Mesendoderm (in vitro differentiated cells): ENCODE results near the gene BSG.

Experiments used
- DNase-seq: peaks from one replicate; pipeline ENCODE4 v3.0.0; 2013
- H2AK5ac ChIP-seq: 2 replicates; pipeline ENCODE4 v1.6.1; 2013; ENCODE audit warnings: low read length, inconsistent platforms
- H2BK120ac ChIP-seq: 2 replicates; pipeline ENCODE4 v1.6.1; 2013; ENCODE audit warnings: low read depth, mild to moderate bottlenecking, low read length, moderate library complexity, mixed read lengths
- H2BK15ac ChIP-seq: replicated peaks from 2 replicates; pipeline ENCODE4 v1.6.1; 2013; ENCODE audit warnings: low read depth, mild to moderate bottlenecking, moderate library complexity
- H2BK5ac ChIP-seq: 2 replicates; pipeline ENCODE4 v1.6.1; 2013; ENCODE audit warnings: low read length, inconsistent platforms
- H3K18ac ChIP-seq: 2 replicates; pipeline ENCODE4 v1.6.1; 2013; ENCODE audit warnings: mild to moderate bottlenecking, low read length, mixed read lengths
- H3K23ac ChIP-seq: one replicate; pipeline ENCODE4 v1.6.1; 2013; ENCODE audit warnings: low read length
- H3K27ac ChIP-seq: 2 replicates; pipeline ENCODE4 v1.5.1; 2013; ENCODE audit warnings: low read depth, mild to moderate bottlenecking, inconsistent platforms, low read length, moderate library complexity
- H3K27me3 ChIP-seq: 2 replicates; pipeline ENCODE4 v1.6.1; 2013; ENCODE audit warnings: low read length, control low read depth, mild to moderate bottlenecking, inconsistent platforms; ENCODE audit not compliant: insufficient read depth, poor library complexity
- H3K36me3 ChIP-seq: 2 replicates; pipeline ENCODE4 v1.6.1; 2013; ENCODE audit warnings: low read length, inconsistent platforms; ENCODE audit not compliant: control insufficient read depth, insufficient read depth
- H3K4ac ChIP-seq: one replicate; pipeline ENCODE4 v1.6.1; 2013; ENCODE audit warnings: low read depth, mild to moderate bottlenecking, low read length, moderate library complexity
- H3K4me1 ChIP-seq: 2 replicates; pipeline ENCODE4 v1.6.1; 2013; ENCODE audit warnings: low read depth, low read length, inconsistent platforms; ENCODE audit not compliant: control insufficient read depth
- H3K4me2 ChIP-seq: 2 replicates; pipeline ENCODE4 v1.6.1; 2013; ENCODE audit warnings: low read length
- H3K4me3 ChIP-seq: 2 replicates; pipeline ENCODE4 v1.5.1; 2013; ENCODE audit warnings: mild to moderate bottlenecking, low read length
- H3K56ac ChIP-seq: one replicate; pipeline ENCODE4 v1.6.1; 2013; ENCODE audit warnings: low read length
- H3K79me1 ChIP-seq: 2 replicates; pipeline ENCODE4 v1.6.1; 2013; ENCODE audit warnings: low read length, inconsistent platforms
- H3K79me2 ChIP-seq: 2 replicates; pipeline ENCODE4 v1.6.1; 2013; ENCODE audit warnings: mild to moderate bottlenecking, low read length; ENCODE audit not compliant: control insufficient read depth, insufficient read depth
- H3K9ac ChIP-seq: 2 replicates; pipeline ENCODE4 v1.6.1; 2013; ENCODE audit warnings: low read length, inconsistent platforms
- H4K5ac ChIP-seq: one replicate; pipeline ENCODE4 v1.6.1; 2013; ENCODE audit warnings: low read length
- H4K8ac ChIP-seq: one replicate; pipeline ENCODE4 v1.6.1; 2013; ENCODE audit warnings: low read depth, mild to moderate bottlenecking, control low read depth, low read length, moderate library complexity
- WGBS: extraction: QIAGEN DNeasy Blood & Tissue Kit; methylation state at CpG from one replicate; pipeline ENCODE4 v1.1.7; 2013; ENCODE audit warnings: low lambda C conversion rate, missing lambda C conversion rate; ENCODE audit not compliant: insufficient coverage; ENCODE audit errors: extremely low coverage; 5-methylcytosine and 5-hydroxymethylcytosine counted together

The BSG gene

GRCh38 chr19:573519-573825, 1.1 kb downstream of the BSG start:
- Histone ChIP-seq H3K27me3 (no peaks in the 10 kb centered on the region), H3K27ac (no peak overlapping the region)
- no peak for DNase-seq

DNA sequence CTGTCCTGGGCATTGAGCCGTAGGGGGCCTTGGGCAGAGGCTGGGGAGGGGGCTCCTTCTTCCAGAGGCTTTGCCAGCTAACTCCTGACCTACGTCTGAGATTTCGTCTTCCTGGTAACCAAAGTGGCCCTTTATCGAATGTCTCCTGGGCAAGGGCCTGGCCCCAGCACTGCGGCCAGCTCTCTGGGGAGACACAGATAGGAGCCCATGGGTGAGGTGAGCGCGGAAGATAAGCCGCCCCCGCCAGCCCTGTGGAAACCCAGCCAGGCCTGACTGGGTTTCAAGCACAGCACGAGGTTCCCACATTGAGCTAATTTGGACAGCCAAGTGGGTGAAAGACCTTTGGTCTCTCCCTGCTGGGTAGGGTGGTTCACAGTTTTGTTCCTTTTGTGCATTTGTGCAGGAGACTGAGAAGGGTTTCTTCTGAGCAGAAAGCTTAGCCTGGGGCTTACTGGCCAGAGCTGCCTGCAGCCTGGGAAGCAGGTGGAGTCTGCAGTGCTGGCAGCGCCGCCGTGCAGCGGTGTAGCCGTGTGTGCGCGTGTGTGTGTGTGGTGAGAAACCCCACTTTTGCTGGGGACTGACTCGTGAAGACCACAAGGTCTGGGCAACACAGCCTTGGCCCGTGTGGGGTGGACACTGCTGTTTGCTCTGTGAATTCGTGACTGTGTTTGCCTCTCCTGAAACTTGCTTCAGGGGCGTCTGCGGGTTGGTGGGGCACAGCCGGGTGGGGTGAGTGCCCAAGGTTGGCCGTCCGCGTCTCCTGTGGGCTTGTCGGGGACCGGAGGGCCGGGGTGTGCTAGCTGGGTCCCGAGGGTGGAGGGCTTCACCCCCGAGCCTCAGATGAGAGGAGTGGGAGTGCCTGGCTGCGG, 2.5 kb downstream of the BSG start:
- Histone ChIP-seq H2AK5ac (no peak overlapping the region), H3K23ac (peak overlapping the region; percentile 24), H2BK120ac (no peak overlapping the region), H2BK5ac (no peak overlapping the region), H3K4ac (no peak overlapping the region), H3K18ac (no peak overlapping the region), H4K8ac (no peak overlapping the region), H3K79me2 (peaks cover 67% of the 10 kb centered on the region), H2BK15ac (no peak overlapping the region), H3K36me3 (no peaks in the 10 kb centered on the region), H4K5ac (no peak overlapping the region), H3K27me3 (no peaks in the 10 kb centered on the region), H3K4me3 (no peak overlapping the region), H3K4me1 (peaks cover 5% of the 10 kb centered on the region), H3K79me1 (peaks cover 7% of the 10 kb centered on the region), H3K9ac (peak overlapping the region; percentile 64), H3K56ac (peak overlapping the region; percentile 82), H3K27ac (no peak overlapping the region), H3K4me2 (peak overlapping the region; percentile 46)
- WGBS, result no CpG with 5 or more reads among the region's 32 CpGs
- DNase-seq, result no peak

More at GRCh38 chr19:573519-573825, 1.1 kb downstream of the BSG start:
- H3K79me1 ChIP-seq, result peaks cover 5% of the 10 kb centered on the region
- H3K9ac ChIP-seq, result peak overlapping the region; percentile 97
- peak overlapping the region; percentile 87 for H3K4me3 ChIP-seq
- no peak overlapping the region for H2BK120ac ChIP-seq
- peak overlapping the region; percentile 67 for H3K23ac ChIP-seq
- H2BK15ac ChIP-seq, result no peak overlapping the region
- no peak overlapping the region for H3K4ac ChIP-seq
- no peaks in the 10 kb centered on the region for H3K36me3 ChIP-seq
- no peak overlapping the region for H4K5ac ChIP-seq
- peak overlapping the region; percentile 49 for H3K4me2 ChIP-seq
- WGBS, result no CpG with 5 or more reads among the region's 15 CpGs
- H3K79me2 ChIP-seq, result peaks cover 56% of the 10 kb centered on the region
- no peak overlapping the region for H4K8ac ChIP-seq
- peaks cover 5% of the 10 kb centered on the region for H3K4me1 ChIP-seq
- no peak overlapping the region for H3K18ac ChIP-seq
- H3K56ac ChIP-seq, result peak overlapping the region; percentile 96
- H2BK5ac ChIP-seq, result no peak overlapping the region
- peak overlapping the region; percentile 66 for H2AK5ac ChIP-seq

- peaks cover 7% of the 10 kb centered on the region for H3K79me1 ChIP-seq
- H3K27me3 ChIP-seq, result no peaks in the 10 kb centered on the region
- no peaks in the 10 kb centered on the region for H3K36me3 ChIP-seq
- no peak overlapping the region for H3K18ac ChIP-seq
- H3K9ac ChIP-seq, result no peak overlapping the region
- H3K27ac ChIP-seq, result no peak overlapping the region
- no peak overlapping the region for H3K4me3 ChIP-seq
- peaks cover 5% of the 10 kb centered on the region for H3K4me1 ChIP-seq
- DNase-seq, result no peak
- no peak overlapping the region for H4K5ac ChIP-seq
- H3K79me2 ChIP-seq, result peaks cover 70% of the 10 kb centered on the region
- no CpG with 5 or more reads among the region's 38 CpGs for WGBS
- H3K4me2 ChIP-seq, result no peak overlapping the region
- H4K8ac ChIP-seq, result no peak overlapping the region
- no peak overlapping the region for H2AK5ac ChIP-seq
- H3K4ac ChIP-seq, result no peak overlapping the region
- H2BK120ac ChIP-seq, result no peak overlapping the region
- no peak overlapping the region for H2BK5ac ChIP-seq
- peak overlapping the region; percentile 82 for H3K56ac ChIP-seq
- H3K23ac ChIP-seq, result no peak overlapping the region
- no peak overlapping the region for H2BK15ac ChIP-seq
Measured at GRCh38 chr19:575527-576506, 3.4 kb downstream of the BSG start.

DNA sequence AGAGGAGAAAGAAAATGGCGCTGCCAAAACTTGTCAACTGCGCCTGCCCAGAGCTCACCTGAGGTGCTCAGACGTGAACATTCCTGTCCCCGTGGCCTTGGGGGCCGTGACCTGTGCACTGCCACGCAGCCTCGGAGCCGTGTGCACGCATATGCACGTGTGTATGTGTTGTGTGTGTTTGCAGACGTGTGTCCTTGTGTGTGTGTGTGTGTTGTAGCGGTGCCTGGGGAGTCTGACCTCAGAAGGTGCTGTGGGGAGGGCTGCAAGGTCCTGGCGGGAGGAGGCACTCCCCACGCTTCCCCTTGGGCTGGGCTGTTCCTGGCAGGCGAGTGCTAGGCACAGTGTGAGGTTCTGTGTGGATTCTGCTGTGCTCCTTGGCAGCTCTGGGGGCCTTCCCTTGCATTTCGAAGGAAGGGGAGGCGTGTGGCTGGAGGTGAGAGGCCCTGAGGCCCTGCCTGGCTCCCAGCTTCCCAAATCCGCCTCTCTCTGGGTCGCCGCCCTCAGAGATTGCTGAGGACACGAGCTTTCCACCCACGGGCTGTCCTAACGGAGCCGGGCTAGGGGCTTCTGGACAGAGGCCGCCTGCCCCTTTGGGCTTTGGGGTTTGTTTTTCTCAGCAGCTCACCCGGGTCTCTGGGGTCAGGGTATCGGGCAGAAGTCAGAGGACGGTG, 4.5 kb downstream of the BSG start:
- Histone ChIP-seq H2BK120ac (no peak overlapping the region), H3K4me2 (no peak overlapping the region), H2BK5ac (no peak overlapping the region), H2BK15ac (no peak overlapping the region), H3K4ac (no peak overlapping the region), H3K23ac (no peak overlapping the region), H3K79me2 (peaks cover 70% of the 10 kb centered on the region), H4K8ac (no peak overlapping the region), H3K79me1 (peaks cover 7% of the 10 kb centered on the region), H3K4me1 (peaks cover 5% of the 10 kb centered on the region), H3K56ac (peak overlapping the region; percentile 56), H3K9ac (peak overlapping the region; percentile 21), H3K36me3 (no peaks in the 10 kb centered on the region), H3K18ac (no peak overlapping the region), H4K5ac (no peak overlapping the region), H3K27me3 (no peaks in the 10 kb centered on the region), H3K4me3 (no peak overlapping the region), H2AK5ac (no peak overlapping the region), H3K27ac (no peak overlapping the region)
- no peak for DNase-seq
- WGBS, result no CpG with 5 or more reads among the region's 28 CpGs

DNA sequence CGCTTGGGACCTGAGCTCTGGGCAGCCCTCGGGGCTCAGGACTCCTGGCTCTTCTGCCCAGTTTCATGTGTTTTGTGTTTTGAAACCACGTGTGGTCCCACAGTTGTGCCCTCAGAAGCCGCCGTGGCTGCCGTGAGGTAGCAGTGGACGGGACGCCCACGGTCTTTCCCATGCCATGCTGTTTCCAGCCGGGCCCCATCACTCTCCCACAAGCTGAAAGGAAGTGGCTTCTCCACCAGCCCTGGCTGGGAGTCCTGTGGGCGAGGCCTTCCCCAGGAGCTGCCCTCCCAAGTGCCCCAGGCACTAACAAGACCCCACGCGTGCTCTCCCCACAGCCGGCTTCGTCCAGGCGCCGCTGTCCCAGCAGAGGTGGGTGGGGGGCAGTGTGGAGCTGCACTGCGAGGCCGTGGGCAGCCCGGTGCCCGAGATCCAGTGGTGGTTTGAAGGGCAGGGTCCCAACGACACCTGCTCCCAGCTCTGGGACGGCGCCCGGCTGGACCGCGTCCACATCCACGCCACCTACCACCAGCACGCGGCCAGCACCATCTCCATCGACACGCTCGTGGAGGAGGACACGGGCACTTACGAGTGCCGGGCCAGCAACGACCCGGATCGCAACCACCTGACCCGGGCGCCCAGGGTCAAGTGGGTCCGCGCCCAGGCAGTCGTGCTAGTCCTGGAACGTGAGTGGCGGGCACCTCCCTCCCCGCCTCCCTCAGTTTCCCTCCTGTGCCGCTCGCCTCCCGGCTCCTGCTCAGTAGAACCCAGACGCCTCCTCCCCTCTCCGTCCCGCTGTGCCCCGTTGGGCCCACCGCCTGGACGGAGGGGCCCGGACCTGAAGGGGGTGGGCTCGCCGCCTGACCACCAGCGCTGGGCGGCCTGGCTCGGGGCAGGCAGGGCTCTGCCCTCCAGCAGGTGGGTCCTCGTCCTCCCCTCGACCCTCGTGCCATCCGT, 5.3 kb downstream of the BSG start:
- H4K5ac ChIP-seq, result no peak overlapping the region
- no peak overlapping the region for H2BK120ac ChIP-seq
- H3K56ac ChIP-seq, result no peak overlapping the region
- no peak overlapping the region for H4K8ac ChIP-seq
- H3K36me3 ChIP-seq, result no peaks in the 10 kb centered on the region
- no peak overlapping the region for H3K27ac ChIP-seq
- no peaks in the 10 kb centered on the region for H3K27me3 ChIP-seq
- DNase-seq, result no peak
- H3K4me1 ChIP-seq, result peaks cover 5% of the 10 kb centered on the region
- peaks cover 7% of the 10 kb centered on the region for H3K79me1 ChIP-seq
- no peak overlapping the region for H2BK5ac ChIP-seq
- H2AK5ac ChIP-seq, result no peak overlapping the region
- peaks cover 68% of the 10 kb centered on the region for H3K79me2 ChIP-seq
- no peak overlapping the region for H3K4me3 ChIP-seq
- no peak overlapping the region for H2BK15ac ChIP-seq
- no peak overlapping the region for H3K4me2 ChIP-seq
- WGBS, result no CpG with 5 or more reads among the region's 66 CpGs
- H3K23ac ChIP-seq, result no peak overlapping the region
- H3K9ac ChIP-seq, result no peak overlapping the region
- H3K4ac ChIP-seq, result no peak overlapping the region
- H3K18ac ChIP-seq, result no peak overlapping the region
